Mesodermal cell (in vitro differentiated cells): ENCODE measurements around the gene RXRA.
A peak's percentile ranks its signal among the peaks of the same experiment; 100 is the strongest.

ENCODE experiments used
- H3K27ac ChIP-seq: 2 replicates; pipeline ENCODE4 v1.7.0; 2013; ENCODE audit warnings: mild to moderate bottlenecking, low read depth, low read length, moderate library complexity; ENCODE audit not compliant: severe bottlenecking
- H3K36me3 ChIP-seq: 2 replicates; pipeline ENCODE4 v1.7.1; 2013; ENCODE audit warnings: mild to moderate bottlenecking, low read length, moderate library complexity; ENCODE audit not compliant: control insufficient read depth, insufficient read depth
- H3K4me1 ChIP-seq: one replicate; pipeline ENCODE4 v1.7.1; 2013; ENCODE audit warnings: mild to moderate bottlenecking, low read length; ENCODE audit not compliant: insufficient read depth, control insufficient read depth, poor library complexity, severe bottlenecking
- H3K4me3 ChIP-seq: 2 replicates; pipeline ENCODE4 v1.7.0; 2013; ENCODE audit warnings: low read length, control low read depth, mild to moderate bottlenecking; ENCODE audit not compliant: insufficient read depth, poor library complexity, severe bottlenecking; ENCODE audit errors: extremely low read depth
- H3K9me3 ChIP-seq: 2 replicates; pipeline ENCODE4 v1.7.1; 2013; ENCODE audit warnings: mild to moderate bottlenecking, low read length, moderate library complexity; ENCODE audit not compliant: control insufficient read depth
- WGBS, 2 experiments: methylation state at CpG; one replicate each; pipeline ENCODE4 v1.1.5; 2013; ENCODE audit warnings: missing lambda C conversion rate in 2 of 2; ENCODE audit not compliant: insufficient coverage in 2 of 2; 5-methylcytosine and 5-hydroxymethylcytosine counted together

The RXRA gene

GRCh38 chr9:134320126-134320867, 6.0 kb upstream of the RXRA start:
- peaks cover 69% of the 10 kb centered on the region for H3K4me1 ChIP-seq
- no peaks in the 10 kb centered on the region for H3K9me3 ChIP-seq
- peak overlapping the region; percentile 73 for H3K27ac ChIP-seq
- 79 to 82% methylated on average over 12 to 16 of the region's 22 CpGs for WGBS, 2 experiments
- H3K36me3 ChIP-seq, result no peaks in the 10 kb centered on the region
- no peak overlapping the region for H3K4me3 ChIP-seq

GRCh38 chr9:134320868-134321471, 5.3 kb upstream of the RXRA start:
- Histone ChIP-seq H3K27ac (no peak overlapping the region), H3K36me3 (no peaks in the 10 kb centered on the region)
- 66 to 70% methylated on average over 17 to 18 of the region's 22 CpGs for WGBS, 2 experiments

GRCh38 chr9:134321531-134321930, 4.7 kb upstream of the RXRA start:
- Histone ChIP-seq H3K4me3 (no peak overlapping the region), H3K9me3 (no peaks in the 10 kb centered on the region), H3K36me3 (no peaks in the 10 kb centered on the region), H3K4me1 (peaks cover 59% of the 10 kb centered on the region), H3K27ac (no peak overlapping the region)
- 89 to 93% methylated on average over 3 to 4 of the region's 10 CpGs for WGBS, 2 experiments

More at GRCh38 chr9:134320868-134321471, 5.3 kb upstream of the RXRA start:
- H3K4me1 ChIP-seq, result peaks cover 62% of the 10 kb centered on the region
- no peaks in the 10 kb centered on the region for H3K9me3 ChIP-seq
- no peak overlapping the region for H3K4me3 ChIP-seq

GRCh38 chr9:134321946-134322741, 4.1 kb upstream of the RXRA start:
- H3K4me1 ChIP-seq, result peaks cover 56% of the 10 kb centered on the region
- 94% methylated on average over 16 to 19 of the region's 19 CpGs for WGBS, 2 experiments

GRCh38 chr9:134322781-134323241, 3.4 kb upstream of the RXRA start:
- H3K4me1 ChIP-seq, result peaks cover 56% of the 10 kb centered on the region
- WGBS, 2 experiments, result 90 to 92% methylated on average over 7 of the region's 7 CpGs
- H3K4me3 ChIP-seq, result no peak overlapping the region
- H3K36me3 ChIP-seq, result no peaks in the 10 kb centered on the region
- H3K27ac ChIP-seq, result no peak overlapping the region
- H3K9me3 ChIP-seq, result no peaks in the 10 kb centered on the region

More at GRCh38 chr9:134321946-134322741, 4.1 kb upstream of the RXRA start:
- Histone ChIP-seq H3K4me3 (no peak overlapping the region), H3K9me3 (no peaks in the 10 kb centered on the region), H3K27ac (no peak overlapping the region), H3K36me3 (no peaks in the 10 kb centered on the region)

- H3K4me3 ChIP-seq, result no peak overlapping the region
- peaks cover 57% of the 10 kb centered on the region for H3K4me1 ChIP-seq
- H3K36me3 ChIP-seq, result no peaks in the 10 kb centered on the region
- H3K27ac ChIP-seq, result no peak overlapping the region
- no peaks in the 10 kb centered on the region for H3K9me3 ChIP-seq
- WGBS, 2 experiments, result 73 to 82% methylated on average over 13 to 20 of the region's 20 CpGs
Measured at GRCh38 chr9:134323741-134324358, 2.4 kb upstream of the RXRA start.

GRCh38 chr9:134324359-134325095, 1.7 kb upstream of the RXRA start:
- 78 to 85% methylated on average over 4 to 9 of the region's 17 CpGs for WGBS, 2 experiments
- Histone ChIP-seq H3K36me3 (no peaks in the 10 kb centered on the region), H3K9me3 (no peaks in the 10 kb centered on the region), H3K27ac (no peak overlapping the region), H3K4me1 (peaks cover 56% of the 10 kb centered on the region), H3K4me3 (no peak overlapping the region)

GRCh38 chr9:134325096-134325812, 1.0 kb upstream of the RXRA start:
- 5 to 13% methylated on average over 43 to 46 of the region's 63 CpGs for WGBS, 2 experiments
- peak overlapping the region; percentile 87 for H3K27ac ChIP-seq
- no peaks in the 10 kb centered on the region for H3K36me3 ChIP-seq
- no peaks in the 10 kb centered on the region for H3K9me3 ChIP-seq
- peak overlapping the region; percentile 59 for H3K4me3 ChIP-seq
- peaks cover 49% of the 10 kb centered on the region for H3K4me1 ChIP-seq

- peak overlapping the region; percentile 45 for H3K27ac ChIP-seq
- H3K9me3 ChIP-seq, result no peaks in the 10 kb centered on the region
- H3K36me3 ChIP-seq, result no peaks in the 10 kb centered on the region
- H3K4me1 ChIP-seq, result peaks cover 41% of the 10 kb centered on the region
- WGBS, 2 experiments, result 3% methylated on average over 56 to 61 of the region's 83 CpGs
- H3K4me3 ChIP-seq, result peak overlapping the region; percentile 71
Measured at GRCh38 chr9:134326724-134327601, 708 bp downstream of the RXRA start.
